ENCODE measurements around the gene GLCE. TPM values are rescaled to one million over a fixed set of nuclear protein-coding genes. Genes with fewer than 3 reads are reported as not detected.

The GLCE gene
- total RNA-seq, 2 donors from 2014 or later: 6.6 to 9.3 TPM

GRCh38 chr15:69314131-69314530, 153.7 kb downstream of the GLCE start:
- TF ChIP-seq POLR2A (IDR thresholded peaks at IDR 0.05): no peak
- TF ChIP-seq CTCF (IDR thresholded peaks at IDR 0.05): no peak
- ATAC-seq: no peak
- H3K4me1 ChIP-seq: peaks cover 48% of the 10 kb centered on the region

GRCh38 chr15:69314736-69315135, 154.3 kb downstream of the GLCE start:
- ATAC-seq: no peak
- H3K9me3 ChIP-seq: no peaks in the 10 kb centered on the region
- DNase-seq: no peak
- no peak overlapping the region for H3K4me3 ChIP-seq
- 67 to 72% methylated on average over 6 to 8 of the region's 8 CpGs for WGBS, 2 donors
- H3K27ac ChIP-seq: peak overlapping the region in 2 of 4 donors; percentile 49 to 67
- TF ChIP-seq CTCF (IDR thresholded peaks at IDR 0.05) (no peak), POLR2A (IDR thresholded peaks at IDR 0.05) (no peak)
- intact Hi-C loops (cut with DNase I): no loop called here
- no peaks in the 10 kb centered on the region for H3K27me3 ChIP-seq
- no peaks in the 10 kb centered on the region for H3K36me3 ChIP-seq (replicated peaks in 1 of 2; ENCODE audit: insufficient read depth in 1 of 2, low read depth in 2 of 2)
- peaks cover 53% of the 10 kb centered on the region for H3K4me1 ChIP-seq

More at GRCh38 chr15:69314131-69314530, 153.7 kb downstream of the GLCE start:
- no peaks in the 10 kb centered on the region for H3K27me3 ChIP-seq
- 68 to 84% methylated on average over 6 of the region's 6 CpGs for WGBS, 2 donors
- H3K4me3 ChIP-seq: no peak overlapping the region
- H3K36me3 ChIP-seq (replicated peaks in 1 of 2; ENCODE audit: insufficient read depth in 1 of 2, low read depth in 2 of 2): no peaks in the 10 kb centered on the region
- no peak for DNase-seq
- H3K9me3 ChIP-seq: no peaks in the 10 kb centered on the region
- H3K27ac ChIP-seq: peak overlapping the region in 3 of 4 donors; percentile 23 to 67 (median 49)
- intact Hi-C loops (cut with DNase I): no loop called here

- H3K4me3 ChIP-seq: no peak overlapping the region
- H3K36me3 ChIP-seq (replicated peaks in 1 of 2; ENCODE audit: insufficient read depth in 1 of 2, low read depth in 2 of 2): no peaks in the 10 kb centered on the region
- H3K4me1 ChIP-seq: peaks cover 58% of the 10 kb centered on the region
- WGBS, 2 donors: 63 to 72% methylated on average over 9 of the region's 9 CpGs
- H3K27me3 ChIP-seq: no peaks in the 10 kb centered on the region
- DNase-seq: no peak
- ATAC-seq: no peak
- peak overlapping the region in 3 of 4 donors; percentile 54 to 67 (median 67) for H3K27ac ChIP-seq
- TF ChIP-seq CTCF (IDR thresholded peaks at IDR 0.05) (no peak), POLR2A (IDR thresholded peaks at IDR 0.05) (no peak)
- intact Hi-C loops (cut with DNase I): no loop called here
- H3K9me3 ChIP-seq: no peaks in the 10 kb centered on the region
Observed at GRCh38 chr15:69315402-69316110, 155.1 kb downstream of the GLCE start.

- intact Hi-C loops (cut with DNase I): no loop called here
- no peak overlapping the region for H3K4me3 ChIP-seq
- DNase-seq (no peak), ATAC-seq (no peak)
- peaks cover 58% of the 10 kb centered on the region for H3K4me1 ChIP-seq
- no peak for TF ChIP-seq POLR2A (IDR thresholded peaks at IDR 0.05)
- no peak for TF ChIP-seq CTCF (IDR thresholded peaks at IDR 0.05)
- H3K36me3 ChIP-seq (replicated peaks in 1 of 2; ENCODE audit: insufficient read depth in 1 of 2, low read depth in 2 of 2): no peaks in the 10 kb centered on the region
- WGBS, 2 donors: 55 to 68% methylated on average over 8 of the region's 8 CpGs
- no peaks in the 10 kb centered on the region for H3K27me3 ChIP-seq
- peak overlapping the region in 3 of 4 donors; percentile 54 to 67 (median 67) for H3K27ac ChIP-seq
- no peaks in the 10 kb centered on the region for H3K9me3 ChIP-seq
Observed at GRCh38 chr15:69316291-69316690, 155.9 kb downstream of the GLCE start.

- Histone ChIP-seq H3K4me3 (no peak overlapping the region), H3K27me3 (no peaks in the 10 kb centered on the region), H3K4me1 (peaks cover 58% of the 10 kb centered on the region), H3K36me3 (replicated peaks in 1 of 2; ENCODE audit: insufficient read depth in 1 of 2, low read depth in 2 of 2) (no peaks in the 10 kb centered on the region), H3K9me3 (no peaks in the 10 kb centered on the region), H3K27ac (peak overlapping the region in 3 of 4 donors; percentile 54 to 67 (median 67))
- 35 to 38% methylated on average over 5 of the region's 5 CpGs for WGBS, 2 donors
- intact Hi-C loops (cut with DNase I): no loop called here
- TF ChIP-seq POLR2A (IDR thresholded peaks at IDR 0.05) (no peak), CTCF (IDR thresholded peaks at IDR 0.05) (no peak)
- DNase-seq: peak in 2 of 4 donors; percentile 21 to 29
- ATAC-seq: peak; percentile 69
Observed at GRCh38 chr15:69317392-69317841, 157.0 kb downstream of the GLCE start.
